ENCODE data around the gene STEAP3.
"Not testable (repeated sequence)": the region's sequence is repeated elsewhere in the genome, so short reads cannot be mapped to it uniquely, and the experiment has no call there.

The STEAP3 gene

GRCh38 chr2:119278385-119278784 is 54.8 kb downstream of the STEAP3 start:
- not testable (repeated sequence) for H3K36me3 ChIP-seq (ENCODE audit: control insufficient read depth, insufficient read depth, low read length); H3K4me1 ChIP-seq (ENCODE audit: control insufficient read depth, insufficient read depth, low read length, poor library complexity, severe bottlenecking); H3K27me3 ChIP-seq (replicated peaks; ENCODE audit: control insufficient read depth, insufficient read depth, low read length, poor library complexity, severe bottlenecking)

GRCh38 chr2:119278946-119279345 is 55.3 kb downstream of the STEAP3 start:
- Histone ChIP-seq H3K9me3 (ENCODE audit: control insufficient read depth, low read length) (no peaks in the 10 kb centered on the region), H3K36me3 (ENCODE audit: control insufficient read depth, insufficient read depth, low read length) (no peaks in the 10 kb centered on the region), H3K4me1 (ENCODE audit: control insufficient read depth, insufficient read depth, low read length, poor library complexity, severe bottlenecking) (no peaks in the 10 kb centered on the region), H3K4me3 (ENCODE audit: insufficient read depth, low read depth, low read length, poor library complexity, severe bottlenecking) (no peak overlapping the region), H3K27ac (ENCODE audit: insufficient read depth, low read length, poor library complexity, severe bottlenecking) (no peak overlapping the region), H3K27me3 (replicated peaks; ENCODE audit: control insufficient read depth, insufficient read depth, low read length, poor library complexity, severe bottlenecking) (no peaks in the 10 kb centered on the region)
- no peak for DNase-seq

More at GRCh38 chr2:119278385-119278784, 54.8 kb downstream of the STEAP3 start:
- H3K9me3 ChIP-seq (ENCODE audit: control insufficient read depth, low read length); H3K27ac ChIP-seq (ENCODE audit: insufficient read depth, low read length, poor library complexity, severe bottlenecking); H3K4me3 ChIP-seq (ENCODE audit: insufficient read depth, low read depth, low read length, poor library complexity, severe bottlenecking); DNase-seq: not testable (repeated sequence)

- DNase-seq, result no peak
- Histone ChIP-seq H3K27ac (ENCODE audit: insufficient read depth, low read length, poor library complexity, severe bottlenecking) (no peak overlapping the region), H3K27me3 (replicated peaks; ENCODE audit: control insufficient read depth, insufficient read depth, low read length, poor library complexity, severe bottlenecking) (no peaks in the 10 kb centered on the region), H3K36me3 (ENCODE audit: control insufficient read depth, insufficient read depth, low read length) (no peaks in the 10 kb centered on the region), H3K4me1 (ENCODE audit: control insufficient read depth, insufficient read depth, low read length, poor library complexity, severe bottlenecking) (no peaks in the 10 kb centered on the region), H3K4me3 (ENCODE audit: insufficient read depth, low read depth, low read length, poor library complexity, severe bottlenecking) (no peak overlapping the region), H3K9me3 (ENCODE audit: control insufficient read depth, low read length) (no peaks in the 10 kb centered on the region)
Observed at GRCh38 chr2:119279666-119280065, 56.0 kb downstream of the STEAP3 start.

GRCh38 chr2:119280680-119281079 is 57.0 kb downstream of the STEAP3 start:
- Histone ChIP-seq H3K9me3 (ENCODE audit: control insufficient read depth, low read length) (no peaks in the 10 kb centered on the region), H3K4me1 (ENCODE audit: control insufficient read depth, insufficient read depth, low read length, poor library complexity, severe bottlenecking) (no peaks in the 10 kb centered on the region), H3K36me3 (ENCODE audit: control insufficient read depth, insufficient read depth, low read length) (no peaks in the 10 kb centered on the region), H3K4me3 (ENCODE audit: insufficient read depth, low read depth, low read length, poor library complexity, severe bottlenecking) (no peak overlapping the region), H3K27ac (ENCODE audit: insufficient read depth, low read length, poor library complexity, severe bottlenecking) (no peak overlapping the region), H3K27me3 (replicated peaks; ENCODE audit: control insufficient read depth, insufficient read depth, low read length, poor library complexity, severe bottlenecking) (no peaks in the 10 kb centered on the region)
- DNase-seq, result no peak

DNA sequence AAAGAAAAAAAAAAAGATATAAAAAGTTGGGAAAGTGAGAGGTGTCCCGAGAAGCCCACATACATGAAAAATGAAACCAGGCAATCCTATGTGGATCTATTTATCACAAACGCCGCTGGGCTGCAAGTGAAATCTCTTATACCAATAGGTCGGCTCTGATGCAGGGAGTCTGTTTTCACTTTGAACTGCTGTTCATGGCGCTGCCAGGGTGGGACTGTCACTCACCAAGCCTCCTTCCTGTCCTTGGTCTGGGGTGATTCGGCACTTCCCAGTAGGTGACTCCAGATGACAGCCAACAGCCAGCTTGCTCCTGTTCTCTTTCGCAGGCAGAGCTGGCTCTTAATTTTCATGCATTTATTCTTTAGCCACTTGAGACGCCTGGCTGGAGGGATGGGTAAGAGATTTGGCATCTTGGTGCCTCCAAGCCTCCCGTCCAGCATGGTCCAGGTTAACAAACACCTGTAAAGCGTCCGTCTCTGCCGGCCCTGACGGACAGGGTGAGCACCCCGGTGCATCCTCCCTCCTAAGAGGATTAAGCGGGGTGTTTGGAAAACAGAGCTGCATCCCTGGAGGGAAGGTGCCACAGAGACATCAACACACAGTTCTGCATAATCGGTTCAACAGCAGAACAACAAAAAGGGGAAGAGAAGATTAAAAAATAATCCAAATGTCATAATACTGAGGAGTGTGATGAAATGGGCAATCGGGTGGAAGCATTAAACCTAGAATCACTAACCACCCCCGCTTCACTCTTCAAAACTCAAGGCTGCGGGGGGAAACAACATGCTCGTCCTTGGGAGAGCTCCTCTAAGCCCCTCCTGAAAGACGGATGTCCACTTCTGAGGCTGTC is 58.7 kb downstream of the STEAP3 start:
- no peaks in the 10 kb centered on the region for H3K27me3 ChIP-seq (replicated peaks; ENCODE audit: control insufficient read depth, insufficient read depth, low read length, poor library complexity, severe bottlenecking)
- H3K4me3 ChIP-seq (ENCODE audit: insufficient read depth, low read depth, low read length, poor library complexity, severe bottlenecking), result no peak overlapping the region
- DNase-seq, result no peak
- H3K9me3 ChIP-seq (ENCODE audit: control insufficient read depth, low read length), result no peaks in the 10 kb centered on the region
- H3K27ac ChIP-seq (ENCODE audit: insufficient read depth, low read length, poor library complexity, severe bottlenecking), result no peak overlapping the region
- H3K36me3 ChIP-seq (ENCODE audit: control insufficient read depth, insufficient read depth, low read length), result no peaks in the 10 kb centered on the region
- H3K4me1 ChIP-seq (ENCODE audit: control insufficient read depth, insufficient read depth, low read length, poor library complexity, severe bottlenecking), result no peaks in the 10 kb centered on the region

DNA sequence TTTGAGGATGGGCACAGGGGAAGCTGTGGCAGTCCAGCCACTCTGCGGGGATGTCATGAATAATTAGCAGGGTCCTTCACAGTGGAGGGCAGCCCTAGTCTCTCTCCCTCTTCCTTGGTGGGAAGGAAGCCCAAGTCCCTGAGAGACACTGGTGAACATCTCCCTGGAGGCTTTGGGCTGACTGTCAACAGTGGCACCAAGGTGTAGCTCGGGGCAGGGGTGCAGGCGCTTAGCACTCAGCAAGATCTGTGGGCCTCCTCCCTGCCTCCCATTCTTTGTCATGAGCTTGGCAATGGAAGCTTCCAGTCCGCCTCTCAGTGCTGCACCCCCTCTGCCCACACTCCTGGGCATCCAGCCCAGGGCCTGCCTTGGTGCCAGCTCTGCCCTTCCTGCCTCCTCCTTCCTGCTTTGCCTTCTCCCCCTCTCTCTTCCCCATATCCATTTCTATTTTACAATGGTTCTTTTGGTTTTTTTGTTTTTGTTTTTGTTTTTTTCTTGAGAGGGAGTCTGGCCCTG is 59.4 kb downstream of the STEAP3 start:
- Histone ChIP-seq H3K4me3 (ENCODE audit: insufficient read depth, low read depth, low read length, poor library complexity, severe bottlenecking) (no peak overlapping the region), H3K27ac (ENCODE audit: insufficient read depth, low read length, poor library complexity, severe bottlenecking) (no peak overlapping the region), H3K27me3 (replicated peaks; ENCODE audit: control insufficient read depth, insufficient read depth, low read length, poor library complexity, severe bottlenecking) (no peaks in the 10 kb centered on the region), H3K36me3 (ENCODE audit: control insufficient read depth, insufficient read depth, low read length) (no peaks in the 10 kb centered on the region), H3K4me1 (ENCODE audit: control insufficient read depth, insufficient read depth, low read length, poor library complexity, severe bottlenecking) (no peaks in the 10 kb centered on the region), H3K9me3 (ENCODE audit: control insufficient read depth, low read length) (no peaks in the 10 kb centered on the region)
- no peak for DNase-seq

DNA sequence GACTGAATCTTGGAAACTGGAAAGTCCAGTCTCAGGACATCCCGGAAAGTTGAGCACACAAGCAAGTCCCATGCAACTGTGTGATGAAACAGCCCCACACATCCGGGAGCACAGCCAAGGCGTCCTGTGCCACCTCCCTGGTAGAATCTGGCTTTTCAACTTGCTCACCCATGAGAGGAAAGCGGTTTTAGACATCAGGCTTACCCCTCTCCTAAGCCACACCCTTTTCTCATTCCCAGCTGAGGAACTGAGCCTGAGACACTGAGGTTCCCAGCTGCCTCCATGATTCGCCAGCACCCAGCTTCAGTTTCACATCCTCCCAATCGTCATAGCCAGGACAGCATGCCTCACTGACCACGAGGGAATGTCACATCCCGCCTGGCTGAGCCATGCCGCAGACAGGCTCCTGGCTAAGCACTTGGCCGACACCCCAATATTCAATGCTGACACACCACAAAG is 60.3 kb downstream of the STEAP3 start:
- no peaks in the 10 kb centered on the region for H3K27me3 ChIP-seq (replicated peaks; ENCODE audit: control insufficient read depth, insufficient read depth, low read length, poor library complexity, severe bottlenecking)
- H3K9me3 ChIP-seq (ENCODE audit: control insufficient read depth, low read length), result no peaks in the 10 kb centered on the region
- H3K36me3 ChIP-seq (ENCODE audit: control insufficient read depth, insufficient read depth, low read length), result no peaks in the 10 kb centered on the region
- no peaks in the 10 kb centered on the region for H3K4me1 ChIP-seq (ENCODE audit: control insufficient read depth, insufficient read depth, low read length, poor library complexity, severe bottlenecking)
- no peak overlapping the region for H3K27ac ChIP-seq (ENCODE audit: insufficient read depth, low read length, poor library complexity, severe bottlenecking)
- DNase-seq, result no peak
- H3K4me3 ChIP-seq (ENCODE audit: insufficient read depth, low read depth, low read length, poor library complexity, severe bottlenecking), result no peak overlapping the region

DNA sequence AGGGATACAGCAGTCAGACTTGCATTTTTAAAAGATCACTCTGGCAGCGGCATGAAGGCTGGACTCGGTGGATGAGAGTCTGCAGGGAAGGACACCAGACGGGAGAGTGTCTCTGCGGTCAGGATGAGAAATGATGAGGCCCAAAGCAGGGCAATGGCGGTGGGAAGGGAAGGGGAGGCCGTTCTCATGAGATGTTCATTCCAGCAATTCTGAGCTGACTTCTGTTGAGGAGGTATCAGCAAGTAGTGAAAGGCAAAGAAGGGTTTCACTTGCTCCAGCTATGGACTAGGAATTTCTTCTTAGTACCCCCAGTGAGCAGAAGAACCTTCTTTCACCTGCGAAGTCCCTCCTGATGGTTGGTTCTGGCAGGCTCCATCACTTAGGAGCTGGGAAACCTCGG is 63.0 kb downstream of the STEAP3 start:
- DNase-seq, result no peak
- Histone ChIP-seq H3K9me3 (ENCODE audit: control insufficient read depth, low read length) (no peaks in the 10 kb centered on the region), H3K4me3 (ENCODE audit: insufficient read depth, low read depth, low read length, poor library complexity, severe bottlenecking) (no peak overlapping the region), H3K27ac (ENCODE audit: insufficient read depth, low read length, poor library complexity, severe bottlenecking) (no peak overlapping the region), H3K4me1 (ENCODE audit: control insufficient read depth, insufficient read depth, low read length, poor library complexity, severe bottlenecking) (peaks cover 3% of the 10 kb centered on the region), H3K36me3 (ENCODE audit: control insufficient read depth, insufficient read depth, low read length) (no peaks in the 10 kb centered on the region), H3K27me3 (replicated peaks; ENCODE audit: control insufficient read depth, insufficient read depth, low read length, poor library complexity, severe bottlenecking) (no peaks in the 10 kb centered on the region)

DNA sequence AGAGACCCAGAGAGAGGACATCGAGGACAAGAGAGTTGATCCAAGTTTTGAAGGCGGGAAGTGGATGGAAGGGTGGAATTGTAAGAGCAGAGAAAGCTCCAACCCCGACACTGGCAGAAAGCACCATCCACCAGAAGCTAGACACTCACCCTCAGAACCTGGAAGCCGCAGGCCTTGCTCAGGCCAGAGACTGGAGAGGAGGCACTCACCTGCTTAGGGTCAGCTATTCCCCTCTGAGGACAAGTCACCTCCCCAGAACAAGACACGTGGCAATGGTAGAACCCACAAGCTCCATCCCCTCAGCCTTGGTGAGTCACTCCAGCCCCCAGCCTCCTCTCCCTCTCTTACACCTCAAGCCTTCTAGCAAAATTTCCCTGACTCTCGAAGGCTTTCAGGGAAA is 64.9 kb downstream of the STEAP3 start:
- no peaks in the 10 kb centered on the region for H3K36me3 ChIP-seq (ENCODE audit: control insufficient read depth, insufficient read depth, low read length)
- no peaks in the 10 kb centered on the region for H3K9me3 ChIP-seq (ENCODE audit: control insufficient read depth, low read length)
- no peak overlapping the region for H3K27ac ChIP-seq (ENCODE audit: insufficient read depth, low read length, poor library complexity, severe bottlenecking)
- H3K4me3 ChIP-seq (ENCODE audit: insufficient read depth, low read depth, low read length, poor library complexity, severe bottlenecking), result no peak overlapping the region
- DNase-seq, result no peak
- H3K27me3 ChIP-seq (replicated peaks; ENCODE audit: control insufficient read depth, insufficient read depth, low read length, poor library complexity, severe bottlenecking), result no peaks in the 10 kb centered on the region
- H3K4me1 ChIP-seq (ENCODE audit: control insufficient read depth, insufficient read depth, low read length, poor library complexity, severe bottlenecking), result peaks cover 3% of the 10 kb centered on the region

DNA sequence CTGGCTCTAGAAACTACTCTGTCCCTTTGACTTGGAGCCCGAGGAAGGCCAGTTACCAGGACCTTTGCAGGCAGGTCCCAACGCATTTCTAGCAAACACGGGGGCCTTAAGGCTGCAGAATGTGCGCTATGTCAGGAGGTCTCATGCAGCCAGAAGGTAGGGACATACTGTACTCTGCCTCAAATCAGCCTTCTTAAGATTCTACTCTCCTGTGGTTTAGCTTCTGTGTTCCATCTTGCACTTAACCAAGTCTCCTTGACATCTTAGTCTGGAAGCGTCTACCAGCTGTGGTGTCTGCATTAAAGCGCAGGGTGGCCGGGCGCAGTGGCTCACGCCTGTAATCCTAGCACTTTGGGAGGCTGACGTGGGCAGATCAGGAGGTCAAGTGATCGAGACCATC is 65.5 kb downstream of the STEAP3 start:
- no peaks in the 10 kb centered on the region for H3K36me3 ChIP-seq (ENCODE audit: control insufficient read depth, insufficient read depth, low read length)
- no peak for DNase-seq
- H3K4me3 ChIP-seq (ENCODE audit: insufficient read depth, low read depth, low read length, poor library complexity, severe bottlenecking), result no peak overlapping the region
- no peaks in the 10 kb centered on the region for H3K27me3 ChIP-seq (replicated peaks; ENCODE audit: control insufficient read depth, insufficient read depth, low read length, poor library complexity, severe bottlenecking)
- no peaks in the 10 kb centered on the region for H3K9me3 ChIP-seq (ENCODE audit: control insufficient read depth, low read length)
- peaks cover 3% of the 10 kb centered on the region for H3K4me1 ChIP-seq (ENCODE audit: control insufficient read depth, insufficient read depth, low read length, poor library complexity, severe bottlenecking)
- no peak overlapping the region for H3K27ac ChIP-seq (ENCODE audit: insufficient read depth, low read length, poor library complexity, severe bottlenecking)

All from effector memory CD4-positive, alpha-beta T cell (primary cell).